Esophagus squamous epithelium (tissue), 4 donors: ENCODE data around the gene PLXNC1.

Source experiments
- CTCF ChIP-seq, 6 experiments: fragments of 450-650 bp in 4 of 6; fragments of 200-600 bp in 2 of 6; sonication (generic) in 2 of 6; IDR thresholded peaks; one replicate each; pipeline ENCODE4 v1.5.1; 2016 to 2019; ENCODE audit warnings: antibody characterized with exemption in 6 of 6, mild to moderate bottlenecking in 4 of 6, moderate library complexity in 4 of 6
- POLR2A ChIP-seq, 4 donors: fragments of 450-650 bp; IDR thresholded peaks; one replicate each; pipeline ENCODE4 v1.6.1; 2017; ENCODE audit warnings: antibody characterized with exemption in 4 of 4, mild to moderate bottlenecking in 4 of 4, moderate library complexity in 3 of 4

DNA sequence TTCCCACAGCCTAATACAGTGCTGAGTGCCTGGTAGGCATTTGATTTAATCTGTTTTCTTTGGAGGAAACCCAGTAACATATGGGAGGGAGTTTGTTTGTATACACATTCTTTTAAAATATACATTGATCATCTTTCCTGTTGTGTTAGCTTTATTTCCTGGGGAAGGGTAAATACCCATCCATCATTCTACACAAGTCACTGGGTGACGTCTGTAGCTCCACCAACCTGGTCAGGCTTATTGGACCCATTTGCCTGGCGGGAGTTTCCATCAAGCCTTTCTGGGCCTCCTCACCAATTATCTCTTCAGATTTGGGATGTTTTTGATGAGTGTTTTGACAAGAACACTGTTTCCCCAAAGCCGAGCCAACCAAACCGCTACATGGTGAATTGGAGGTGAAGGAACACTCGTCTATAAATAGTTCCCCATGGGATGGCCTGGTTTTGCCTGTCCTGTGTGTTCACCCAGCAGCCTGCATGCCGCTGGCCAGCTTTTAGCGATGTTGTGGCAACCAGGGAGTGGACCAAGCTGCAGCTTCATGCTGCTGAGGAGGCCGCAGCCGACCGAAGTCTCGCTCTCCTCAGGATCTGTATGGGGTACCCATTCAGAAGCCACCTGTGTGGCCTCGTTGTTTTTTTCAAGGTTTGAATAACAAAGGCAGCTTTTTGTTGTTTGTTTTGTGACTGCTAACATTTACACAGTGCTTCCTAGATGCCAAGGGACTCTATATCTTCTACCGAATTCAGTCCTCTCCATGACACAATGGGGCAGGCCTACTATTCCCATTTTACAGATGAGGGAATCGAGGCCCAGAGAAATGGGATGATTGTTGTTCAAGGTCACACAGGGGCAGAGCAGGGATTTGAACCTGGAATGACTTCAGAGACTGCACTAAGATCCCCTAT lies 22.6 kb downstream of the PLXNC1 start:
- TF ChIP-seq CTCF (IDR thresholded peaks at IDR 0.05) = no peak
- TF ChIP-seq POLR2A (IDR thresholded peaks at IDR 0.05) = no peak
